Liver (tissue), 9 donors: ENCODE measurements around the gene IGF1. TPM values are rescaled to one million over a fixed set of nuclear protein-coding genes. Genes with fewer than 3 reads are reported as not detected.

ENCODE experiments used
- DNase-seq: peaks from one replicate; pipeline ENCODE4 v3.0.0-alpha.2; 2017; ENCODE audit warnings: low spot score
- H3K27ac ChIP-seq, 2 donors: one replicate each; pipeline ENCODE4 v1.7.0; 2013; ENCODE audit warnings: inconsistent platforms in 2 of 2, low read length in 2 of 2, control low read depth in 1 of 2, low read depth in 1 of 2, mild to moderate bottlenecking in 1 of 2
- H3K27me3 ChIP-seq, 4 donors: one replicate each; pipeline versions ENCODE4 v1.6.1 to v1.7.0; 2013; ENCODE audit warnings: low read length in 3 of 4, inconsistent platforms in 1 of 4, mild to moderate bottlenecking in 1 of 4, moderate library complexity in 1 of 4; ENCODE audit not compliant: control insufficient read depth in 4 of 4, insufficient read depth in 4 of 4
- H3K36me3 ChIP-seq, 4 donors: one replicate each; pipeline versions ENCODE4 v1.6.1 to v1.7.0; 2013; ENCODE audit warnings: low read length in 3 of 4, mild to moderate bottlenecking in 3 of 4, low read depth in 1 of 4, moderate library complexity in 1 of 4; ENCODE audit not compliant: control insufficient read depth in 4 of 4, insufficient read depth in 3 of 4
- H3K4me1 ChIP-seq, 4 donors: one replicate each; pipeline versions ENCODE4 v1.6.1 to v1.7.0; 2013; ENCODE audit warnings: low read length in 3 of 4, mild to moderate bottlenecking in 3 of 4, moderate library complexity in 1 of 4; ENCODE audit not compliant: control insufficient read depth in 4 of 4, insufficient read depth in 4 of 4
- H3K4me3 ChIP-seq, 3 donors: one replicate each; pipeline versions ENCODE4 v1.6.1 to v1.7.0; 2013; ENCODE audit warnings: low read length in 3 of 3, control low read depth in 1 of 3, low read depth in 1 of 3, mild to moderate bottlenecking in 1 of 3
- H3K9ac ChIP-seq, 2 donors: one replicate each; pipeline ENCODE4 v1.7.0; 2013; ENCODE audit warnings: low read length in 2 of 2, mild to moderate bottlenecking in 2 of 2, moderate library complexity in 2 of 2, control low read depth in 1 of 2, low read depth in 1 of 2
- H3K9me3 ChIP-seq, 4 donors: one replicate each; pipeline versions ENCODE4 v1.6.1 to v1.7.0; 2013; ENCODE audit warnings: low read length in 3 of 4; ENCODE audit not compliant: control insufficient read depth in 4 of 4
- ATF3 ChIP-seq: IDR thresholded peaks from 2 replicates; pipeline ENCODE4 v1.6.1; 2016; ENCODE audit warnings: antibody characterized with exemption
- CTCF ChIP-seq: fragments of 150-350 bp; IDR thresholded peaks from 2 replicates; pipeline ENCODE4 v1.5.1; 2017; ENCODE audit warnings: improper control_type of control experiment, low read depth, low read length; ENCODE audit not compliant: missing input control
- EGR1 ChIP-seq, 2 donors: IDR thresholded peaks; 2 replicates each; pipeline ENCODE4 v1.6.1; 2016 to 2018; ENCODE audit warnings: antibody characterized with exemption in 2 of 2, low read depth in 2 of 2
- FOXA1 ChIP-seq: IDR thresholded peaks from 2 replicates; pipeline ENCODE4 v1.6.1; 2016; ENCODE audit warnings: antibody characterized with exemption
- FOXA2 ChIP-seq: IDR thresholded peaks from 2 replicates; pipeline ENCODE4 v1.6.1; 2016; ENCODE audit warnings: antibody characterized with exemption
- GABPA ChIP-seq, 2 donors: IDR thresholded peaks in 1 of 2; conservative IDR thresholded peaks in 1 of 2; 2 replicates each; pipeline ENCODE4 v1.6.1; 2016; ENCODE audit warnings: antibody characterized with exemption in 2 of 2, mild to moderate bottlenecking in 1 of 2, moderate library complexity in 1 of 2
- HNF4A ChIP-seq, 2 donors: conservative IDR thresholded peaks; 2 replicates each; pipeline ENCODE4 v1.6.1; 2016; ENCODE audit warnings: antibody characterized with exemption in 2 of 2, mild to moderate bottlenecking in 2 of 2
- HNF4G ChIP-seq: IDR thresholded peaks from 2 replicates; pipeline ENCODE4 v1.6.1; 2016; ENCODE audit warnings: antibody characterized with exemption
- JUND ChIP-seq, 2 donors: IDR thresholded peaks; 2 replicates each; pipeline ENCODE4 v1.6.1; 2016; ENCODE audit warnings: antibody characterized with exemption in 2 of 2
- MAX ChIP-seq: IDR thresholded peaks from 2 replicates; pipeline ENCODE4 v1.6.1; 2016; ENCODE audit warnings: antibody characterized with exemption
- NR2F2 ChIP-seq: IDR thresholded peaks from 2 replicates; pipeline ENCODE4 v1.6.1; 2016; ENCODE audit warnings: antibody characterized with exemption
- RAD21 ChIP-seq, 2 donors: IDR thresholded peaks; 2 replicates each; pipeline ENCODE4 v1.6.1; 2016; ENCODE audit warnings: antibody characterized with exemption in 2 of 2, mild to moderate bottlenecking in 2 of 2
- RXRA ChIP-seq, 2 donors: IDR thresholded peaks; 2 replicates each; pipeline ENCODE4 v1.6.1; 2017 to 2018; ENCODE audit warnings: antibody characterized with exemption in 2 of 2, mild to moderate bottlenecking in 1 of 2
- SP1 ChIP-seq: IDR thresholded peaks from 2 replicates; pipeline ENCODE4 v1.6.1; 2018; ENCODE audit warnings: antibody characterized with exemption, mild to moderate bottlenecking
- TAF1 ChIP-seq: conservative IDR thresholded peaks from 2 replicates; pipeline ENCODE4 v1.6.1; 2016; ENCODE audit warnings: antibody characterized with exemption, mild to moderate bottlenecking
- YY1 ChIP-seq: IDR thresholded peaks from 2 replicates; pipeline ENCODE4 v1.6.1; 2016; ENCODE audit warnings: antibody characterized with exemption, mild to moderate bottlenecking
- WGBS: extraction: QIAGEN DNeasy Blood & Tissue Kit; methylation state at CpG from one replicate; pipeline ENCODE4 v1.1.7; 2013; 5-methylcytosine and 5-hydroxymethylcytosine counted together
- polyA plus RNA-seq, 2 donors: library from polyadenylated mRNA; stranded (reverse) in 1 of 2; unstranded in 1 of 2; fragments of 200-250 nt in 1 of 2; fragments of >200 nt in 1 of 2; fragmentation: Nextera tagmentation in 1 of 2; extraction: Ambion mirVana in 1 of 2; gene quantifications; one replicate each; pipeline versions ENCODE4 v1.2.1 to v1.2.3, GENCODE V29; 2013 to 2015
- total RNA-seq, 2 donors: library from RNA; depleted of rRNA; stranded (reverse); fragments of >200 nt; gene quantifications; one replicate each; pipeline ENCODE4 v1.2.3, GENCODE V29; 2014
- donor health status: healthy.
- donor health status: healthy.
- donor health status: healthy.
- donor health status: healthy.
- donor health status: healthy.

IGF1 gene
- total and polyA plus RNA-seq, 4 donors: 0.61 to 118 (median 33.3) TPM

GRCh38 chr12:102498471-102498870 is 18.1 kb upstream of the IGF1 start:
- H3K9ac ChIP-seq: no peak overlapping the region
- H3K4me3 ChIP-seq: no peak overlapping the region
- H3K27me3 ChIP-seq: no peaks in the 10 kb centered on the region
- DNase-seq: no peak
- H3K27ac ChIP-seq: no peak overlapping the region
- H3K36me3 ChIP-seq: no peaks in the 10 kb centered on the region
- 72% methylated on average over 1 of the region's 1 CpG for WGBS
- no peaks in the 10 kb centered on the region for H3K4me1 ChIP-seq
- TF ChIP-seq SP1 (no peak), RXRA (IDR thresholded peaks at IDR 0.05) (no peak), FOXA2 (no peak), HNF4A (conservative IDR thresholded peaks at IDR 0.05) (no peak), ATF3 (no peak), TAF1 (no peak), CTCF (no peak), EGR1 (IDR thresholded peaks at IDR 0.05; ENCODE audit: low read depth in 2 of 2) (no peak), RAD21 (IDR thresholded peaks at IDR 0.05) (no peak), JUND (IDR thresholded peaks at IDR 0.05) (no peak)
- H3K9me3 ChIP-seq: peaks cover 0 to 4% (median 3%) of the 10 kb centered on the region in 4 donors

- WGBS: 88% methylated on average over 1 of the region's 1 CpG
- H3K27ac ChIP-seq: no peak overlapping the region
- no peak for DNase-seq
- H3K36me3 ChIP-seq: no peaks in the 10 kb centered on the region
- no peak overlapping the region for H3K9ac ChIP-seq
- H3K27me3 ChIP-seq: no peaks in the 10 kb centered on the region
- no peak for TF ChIP-seq FOXA1
- no peak for TF ChIP-seq EGR1 (IDR thresholded peaks at IDR 0.05; ENCODE audit: low read depth in 2 of 2)
- TF ChIP-seq RAD21 (IDR thresholded peaks at IDR 0.05): no peak
- TF ChIP-seq NR2F2: no peak
- no peak for TF ChIP-seq JUND (IDR thresholded peaks at IDR 0.05)
- TF ChIP-seq YY1: no peak
- no peak for TF ChIP-seq FOXA2
- TF ChIP-seq HNF4G: no peak
- TF ChIP-seq ATF3: no peak
- no peak for TF ChIP-seq GABPA (IDR thresholded peaks at IDR 0.05 in 1 of 2, conservative IDR thresholded peaks at IDR 0.05 in 1 of 2)
- no peak for TF ChIP-seq CTCF
- no peak for TF ChIP-seq MAX
- TF ChIP-seq TAF1: no peak
- no peak for TF ChIP-seq HNF4A (conservative IDR thresholded peaks at IDR 0.05)
- no peak for TF ChIP-seq RXRA (IDR thresholded peaks at IDR 0.05)
- no peaks in the 10 kb centered on the region for H3K4me1 ChIP-seq
- no peak overlapping the region for H3K4me3 ChIP-seq
- H3K9me3 ChIP-seq: peaks cover 0 to 5% (median 3%) of the 10 kb centered on the region in 4 donors
Observed at GRCh38 chr12:102497743-102498142, 17.4 kb upstream of the IGF1 start.
